Measurements from ENCODE around the gene SLC25A22.

The SLC25A22 gene

DNA sequence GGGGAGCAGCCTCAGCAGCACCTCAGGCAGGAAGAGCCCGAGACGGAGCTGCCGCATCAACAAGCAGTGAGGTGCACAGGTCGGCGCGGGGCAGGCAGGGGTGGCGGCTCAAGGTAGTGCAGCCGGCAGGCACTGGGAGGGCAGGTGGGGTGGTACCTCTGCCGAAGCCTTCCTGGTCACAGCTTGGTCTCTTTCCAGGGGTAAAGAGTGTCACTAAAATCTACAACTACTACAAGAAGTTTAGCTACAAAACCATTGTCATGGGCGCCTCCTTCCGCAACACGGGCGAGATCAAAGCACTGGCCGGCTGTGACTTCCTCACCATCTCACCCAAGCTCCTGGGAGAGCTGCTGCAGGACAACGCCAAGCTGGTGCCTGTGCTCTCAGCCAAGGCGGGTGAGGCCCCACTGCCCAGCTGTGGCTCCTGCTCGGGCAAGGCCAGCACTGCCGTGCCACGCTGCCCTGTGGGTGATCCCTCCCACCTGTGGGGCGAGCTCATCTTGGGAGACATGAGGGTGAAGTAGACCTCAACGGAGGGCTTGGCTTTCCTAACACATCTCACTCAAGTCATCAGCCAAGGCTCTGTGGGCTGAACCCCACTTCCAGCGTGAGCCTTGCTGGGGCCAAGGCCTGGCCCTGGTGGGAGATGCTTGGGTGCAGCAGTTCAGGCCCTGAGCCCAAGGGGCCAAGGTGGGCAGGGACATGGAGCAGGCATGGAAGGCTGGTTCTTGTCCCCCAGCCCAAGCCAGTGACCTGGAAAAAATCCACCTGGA is 34.3 kb downstream of the SLC25A22 start:
- no peak overlapping the region for H3K4me3 ChIP-seq (replicated peaks; ENCODE audit: insufficient read depth, low read length)
- H3K27ac ChIP-seq (replicated peaks), result no peak overlapping the region
- no peak for DNase-seq (ENCODE audit: low read depth in 1 of 2, low spot score in 1 of 2)
- peak; percentile 48; the same call in 1 of the 2 replicates for TF ChIP-seq POLR2AphosphoS5 (IDR thresholded peaks at IDR 0.05; ENCODE audit: low read depth)
- TF ChIP-seq CTCF (IDR thresholded peaks at IDR 0.05; ENCODE audit: insufficient read depth, low read length), result no peak
- H3K27me3 ChIP-seq (ENCODE audit: insufficient read depth, poor library complexity, severe bottlenecking), result no peaks in the 10 kb centered on the region

- Histone ChIP-seq H3K27ac (replicated peaks) (no peak overlapping the region), H3K4me3 (replicated peaks; ENCODE audit: insufficient read depth, low read length) (no peak overlapping the region), H3K27me3 (ENCODE audit: insufficient read depth, poor library complexity, severe bottlenecking) (no peaks in the 10 kb centered on the region)
- TF ChIP-seq GABPA (IDR thresholded peaks at IDR 0.05; ENCODE audit: low read depth) (no peak), POLR2AphosphoS5 (IDR thresholded peaks at IDR 0.05; ENCODE audit: low read depth) (no peak), CTCF (IDR thresholded peaks at IDR 0.05; ENCODE audit: insufficient read depth, low read length) (no peak), SPI1 (IDR thresholded peaks at IDR 0.05; ENCODE audit: borderline replicate concordance, low read depth) (no peak), REST (IDR thresholded peaks at IDR 0.05; ENCODE audit: insufficient replicate concordance, low read depth) (no peak)
- DNase-seq (ENCODE audit: low read depth in 1 of 2, low spot score in 1 of 2), result no peak
Measured at GRCh38 chr11:763073-763463, 35.0 kb downstream of the SLC25A22 start.

GRCh38 chr11:762421-763072 is 35.5 kb downstream of the SLC25A22 start:
- Histone ChIP-seq H3K4me3 (replicated peaks; ENCODE audit: insufficient read depth, low read length) (no peak overlapping the region), H3K27me3 (ENCODE audit: insufficient read depth, poor library complexity, severe bottlenecking) (no peaks in the 10 kb centered on the region), H3K27ac (replicated peaks) (peak overlapping the region; percentile 40)
- peak; percentile 79 to 95 for DNase-seq (ENCODE audit: low read depth in 1 of 2, low spot score in 1 of 2)
- TF ChIP-seq CTCF (IDR thresholded peaks at IDR 0.05; ENCODE audit: insufficient read depth, low read length) (peak; percentile 50), GABPA (IDR thresholded peaks at IDR 0.05; ENCODE audit: low read depth) (no peak), SPI1 (IDR thresholded peaks at IDR 0.05; ENCODE audit: borderline replicate concordance, low read depth) (peak; percentile 62; the same call in 1 of the 2 replicates), REST (IDR thresholded peaks at IDR 0.05; ENCODE audit: insufficient replicate concordance, low read depth) (peak; percentile 23), POLR2AphosphoS5 (IDR thresholded peaks at IDR 0.05; ENCODE audit: low read depth) (peak; percentile 96)
